ENCODE results near the gene ADARB2.

DNA sequence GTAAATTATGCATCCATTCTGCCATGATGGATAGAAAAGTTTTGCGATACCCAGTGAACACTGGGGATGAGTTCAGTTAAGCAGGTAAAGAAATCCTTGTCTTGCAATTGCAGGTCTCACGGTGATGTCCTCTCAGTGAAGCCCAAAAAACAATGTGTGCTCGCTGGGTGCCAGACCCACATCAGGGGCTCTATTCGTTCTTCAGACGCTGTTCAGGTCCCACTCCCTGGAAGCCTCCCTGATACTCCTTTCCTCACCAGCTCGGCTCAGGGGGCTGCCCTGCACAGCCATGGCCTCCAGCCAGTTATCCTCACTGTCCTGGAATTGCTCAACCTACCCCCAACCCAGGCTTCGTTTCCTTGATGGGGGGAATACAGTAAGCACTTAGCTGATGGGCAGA lies 323.5 kb downstream of the ADARB2 start:
- TF ChIP-seq, protein P1, sequence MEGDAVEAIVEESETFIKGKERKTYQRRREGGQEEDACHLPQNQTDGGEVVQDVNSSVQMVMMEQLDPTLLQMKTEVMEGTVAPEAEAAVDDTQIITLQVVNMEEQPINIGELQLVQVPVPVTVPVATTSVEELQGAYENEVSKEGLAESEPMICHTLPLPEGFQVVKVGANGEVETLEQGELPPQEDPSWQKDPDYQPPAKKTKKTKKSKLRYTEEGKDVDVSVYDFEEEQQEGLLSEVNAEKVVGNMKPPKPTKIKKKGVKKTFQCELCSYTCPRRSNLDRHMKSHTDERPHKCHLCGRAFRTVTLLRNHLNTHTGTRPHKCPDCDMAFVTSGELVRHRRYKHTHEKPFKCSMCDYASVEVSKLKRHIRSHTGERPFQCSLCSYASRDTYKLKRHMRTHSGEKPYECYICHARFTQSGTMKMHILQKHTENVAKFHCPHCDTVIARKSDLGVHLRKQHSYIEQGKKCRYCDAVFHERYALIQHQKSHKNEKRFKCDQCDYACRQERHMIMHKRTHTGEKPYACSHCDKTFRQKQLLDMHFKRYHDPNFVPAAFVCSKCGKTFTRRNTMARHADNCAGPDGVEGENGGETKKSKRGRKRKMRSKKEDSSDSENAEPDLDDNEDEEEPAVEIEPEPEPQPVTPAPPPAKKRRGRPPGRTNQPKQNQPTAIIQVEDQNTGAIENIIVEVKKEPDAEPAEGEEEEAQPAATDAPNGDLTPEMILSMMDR (IDR thresholded peaks at IDR 0.05), result no peak
- no peak for TF ChIP-seq EP300 (IDR thresholded peaks at IDR 0.05)
- TF ChIP-seq POLR2A (IDR thresholded peaks at IDR 0.05), result no peak
- no peak for TF ChIP-seq POLR2AphosphoS5 (IDR thresholded peaks at IDR 0.05)
